GM21526 (cell line): ENCODE results near the gene MUC20.
"Not testable (repeated sequence)": the region's sequence is repeated elsewhere in the genome, so short reads cannot be mapped to it uniquely, and the experiment has no call there.

ENCODE experiments used
- ATAC-seq: cut with Tn5 transposase; IDR thresholded peaks from one replicate; pipeline ENCODE4 v1.9.1; 2021; ENCODE audit warnings: moderate library complexity; ENCODE audit not compliant: unreplicated experiment, low FRiP score

Gene MUC20

GRCh38 chr3:195709676-195710085, 11.1 kb upstream of the MUC20 start:
- ATAC-seq: no peak

DNA sequence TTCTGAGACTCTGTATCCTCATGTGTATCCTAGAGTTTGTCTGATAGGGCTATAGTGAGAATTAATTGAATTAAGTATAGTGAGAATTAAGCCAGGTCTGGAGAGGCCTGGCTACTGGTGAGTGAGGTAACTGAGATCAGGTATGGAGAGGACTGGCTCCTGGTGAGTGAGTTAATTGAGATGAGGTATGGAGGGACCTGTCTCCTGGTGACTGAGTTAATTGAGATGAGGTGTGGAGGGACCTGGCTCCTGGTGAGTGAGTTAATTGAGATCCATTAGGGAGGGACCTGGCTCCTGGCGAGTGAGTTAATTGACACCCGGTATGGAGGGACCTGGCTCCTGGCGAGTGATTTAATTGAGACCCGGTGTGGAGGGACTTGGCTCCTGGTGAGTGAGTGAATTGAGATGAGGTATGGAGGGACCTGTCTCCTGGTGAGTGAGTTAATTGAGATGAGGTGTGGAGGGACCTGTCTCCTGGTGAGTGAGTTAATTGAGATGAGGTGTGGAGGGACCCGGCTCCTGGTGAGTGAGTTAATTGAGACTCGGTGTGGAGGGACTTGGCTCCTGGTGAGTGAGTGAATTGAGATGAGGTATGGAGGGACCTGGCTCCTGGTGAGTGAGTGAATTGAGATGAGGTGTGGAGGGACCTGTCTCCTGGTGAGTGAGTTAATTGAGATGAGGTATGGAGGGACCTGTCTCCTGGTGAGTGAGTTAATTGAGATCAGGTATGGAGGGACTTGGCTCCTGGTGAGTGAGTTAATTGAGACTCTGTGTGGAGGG, 10.5 kb upstream of the MUC20 start:
- not testable (repeated sequence) for ATAC-seq

DNA sequence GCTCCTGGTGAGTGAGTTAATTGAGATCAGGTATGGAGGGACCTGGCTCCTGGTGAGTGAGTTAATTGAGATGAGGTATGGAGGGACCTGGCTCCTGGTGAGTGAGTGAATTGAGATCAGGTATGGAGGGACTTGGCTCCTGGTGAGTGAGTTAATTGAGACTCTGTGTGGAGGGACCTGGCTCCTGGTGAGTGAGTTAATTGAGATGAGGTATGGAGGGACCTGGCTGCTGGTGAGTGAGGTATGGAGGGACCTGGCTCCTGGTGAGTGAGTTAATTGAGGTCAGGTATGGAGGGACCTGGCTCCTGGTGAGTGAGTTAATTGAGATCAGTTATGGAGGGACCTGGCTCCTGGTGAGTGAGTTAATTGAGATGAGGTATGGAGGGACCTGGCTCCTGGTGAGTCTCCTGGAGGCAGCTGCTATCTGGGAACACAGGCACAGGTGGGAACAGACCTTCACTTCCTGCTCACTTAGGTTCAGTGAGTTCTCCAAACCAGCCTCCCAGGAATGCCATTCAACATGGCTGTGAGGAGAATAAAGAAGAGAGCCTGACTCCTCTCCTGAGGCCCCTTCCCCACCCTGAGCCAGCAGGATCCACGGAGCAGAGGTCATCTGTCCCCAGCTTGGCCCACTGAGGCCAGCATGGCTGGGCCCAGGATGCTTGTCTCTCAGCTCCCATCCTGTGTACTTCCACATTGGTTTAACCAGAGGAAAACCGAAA, 9.5 kb upstream of the MUC20 start:
- ATAC-seq: not testable (repeated sequence)

DNA sequence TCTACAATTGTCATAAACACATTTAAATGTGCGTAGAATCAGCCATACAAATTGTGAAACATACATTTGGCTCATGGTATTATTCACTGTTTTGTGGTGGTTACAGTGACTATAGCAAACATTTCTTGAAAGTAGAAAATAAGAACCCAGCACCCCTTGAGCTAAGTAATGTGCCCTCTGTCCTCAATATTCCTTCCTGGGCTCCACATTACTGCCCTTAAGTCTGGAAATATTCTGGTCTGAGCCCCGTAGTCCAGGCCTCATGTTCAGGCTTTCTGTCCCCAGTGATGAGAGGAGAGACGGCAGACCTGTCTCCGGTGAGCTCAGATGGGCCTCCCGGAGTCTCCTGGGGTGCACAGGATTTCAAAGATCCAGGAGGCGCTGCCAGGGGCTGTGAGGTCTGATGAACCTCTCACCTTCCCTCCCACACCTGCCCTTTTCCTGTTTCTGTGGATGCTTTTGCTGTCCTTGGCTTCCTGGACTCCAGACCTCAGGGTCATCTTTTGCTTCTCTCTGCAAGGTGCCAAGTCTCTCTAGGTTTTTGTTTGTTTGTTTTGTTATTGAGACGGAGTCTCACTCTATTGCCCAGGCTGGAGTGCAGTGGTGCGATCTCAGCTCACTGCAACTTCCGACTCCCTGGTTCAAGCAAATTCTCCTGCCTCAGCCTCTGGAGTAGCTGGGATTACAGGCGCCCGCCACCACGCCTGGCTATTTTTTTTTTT, 8.8 kb upstream of the MUC20 start:
- ATAC-seq: no peak

GRCh38 chr3:195712535-195712910, 8.3 kb upstream of the MUC20 start:
- not testable (repeated sequence) for ATAC-seq

- ATAC-seq: not testable (repeated sequence)
These were observed 7.6 kb upstream of the MUC20 start for GRCh38 chr3:195713150-195713549.

DNA sequence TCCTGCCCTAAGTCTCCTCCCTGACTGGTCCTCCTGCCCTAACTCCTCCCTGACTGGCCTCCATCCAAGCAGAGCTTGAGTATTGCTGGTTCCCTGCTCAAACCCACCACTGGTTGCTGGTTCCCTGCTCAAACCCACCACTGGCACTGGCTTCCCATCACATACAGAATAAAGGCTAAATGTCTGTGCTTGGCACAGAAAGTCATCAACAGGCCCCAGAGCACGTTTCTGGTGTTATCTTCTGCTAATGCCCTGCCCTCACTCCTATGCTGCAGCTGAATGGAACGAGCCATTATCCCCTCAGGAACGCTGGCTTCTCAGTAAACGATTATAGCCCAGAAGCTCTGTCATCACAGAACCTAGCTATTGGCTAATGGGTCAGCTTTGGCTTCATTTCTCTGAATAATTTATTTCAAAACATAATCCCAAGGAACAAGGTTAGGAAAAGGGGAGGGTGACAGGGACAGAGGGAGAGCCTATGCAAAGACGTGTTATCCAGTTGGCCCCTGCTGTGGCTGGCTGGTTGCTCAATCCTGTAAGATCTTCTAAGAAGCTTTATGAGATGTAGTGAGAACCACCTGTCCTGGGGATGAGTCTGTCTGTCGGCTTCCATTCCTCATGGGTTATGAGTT, 6.3 kb upstream of the MUC20 start:
- no peak for ATAC-seq

GRCh38 chr3:195715134-195715533, 5.6 kb upstream of the MUC20 start:
- no peak for ATAC-seq

GRCh38 chr3:195715583-195716266, 5.1 kb upstream of the MUC20 start:
- no peak for ATAC-seq

GRCh38 chr3:195717416-195717815, 3.4 kb upstream of the MUC20 start:
- ATAC-seq: no peak

GRCh38 chr3:195717852-195718476, 2.8 kb upstream of the MUC20 start:
- no peak for ATAC-seq

DNA sequence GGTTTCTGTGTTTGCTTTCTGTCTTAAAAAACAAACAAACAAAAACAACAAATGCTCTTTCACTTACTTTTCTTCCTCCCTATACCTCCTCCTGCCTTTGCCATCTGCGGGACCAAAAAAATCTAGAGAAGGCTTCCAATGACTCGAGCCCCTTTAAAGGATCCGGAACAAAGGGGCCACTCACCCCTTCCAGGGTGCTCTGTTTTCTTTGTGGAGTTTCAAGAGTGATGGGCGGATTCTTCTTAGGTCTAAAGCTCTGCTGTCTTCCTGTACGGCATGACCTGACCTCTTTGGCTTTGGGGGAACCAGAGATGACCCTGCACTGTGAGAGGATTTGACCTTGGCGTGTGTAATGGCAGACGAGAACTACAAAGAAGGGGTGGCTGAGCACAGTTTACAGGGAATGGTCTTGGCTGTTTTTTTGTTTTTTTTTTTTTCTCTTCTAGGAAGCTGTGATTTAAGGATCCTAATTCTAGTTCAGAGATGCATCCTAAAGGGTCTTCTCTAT, 2.2 kb upstream of the MUC20 start:
- no peak for ATAC-seq

- not testable (repeated sequence) for ATAC-seq
These were observed 1.1 kb upstream of the MUC20 start for GRCh38 chr3:195719514-195720254.

GRCh38 chr3:195722139-195722995, 1.6 kb downstream of the MUC20 start:
- not testable (repeated sequence) for ATAC-seq

- ATAC-seq: not testable (repeated sequence)
These were observed 2.2 kb downstream of the MUC20 start for GRCh38 chr3:195722996-195723345.

- ATAC-seq: not testable (repeated sequence)
These were observed 3.6 kb downstream of the MUC20 start for GRCh38 chr3:195724363-195724762.

DNA sequence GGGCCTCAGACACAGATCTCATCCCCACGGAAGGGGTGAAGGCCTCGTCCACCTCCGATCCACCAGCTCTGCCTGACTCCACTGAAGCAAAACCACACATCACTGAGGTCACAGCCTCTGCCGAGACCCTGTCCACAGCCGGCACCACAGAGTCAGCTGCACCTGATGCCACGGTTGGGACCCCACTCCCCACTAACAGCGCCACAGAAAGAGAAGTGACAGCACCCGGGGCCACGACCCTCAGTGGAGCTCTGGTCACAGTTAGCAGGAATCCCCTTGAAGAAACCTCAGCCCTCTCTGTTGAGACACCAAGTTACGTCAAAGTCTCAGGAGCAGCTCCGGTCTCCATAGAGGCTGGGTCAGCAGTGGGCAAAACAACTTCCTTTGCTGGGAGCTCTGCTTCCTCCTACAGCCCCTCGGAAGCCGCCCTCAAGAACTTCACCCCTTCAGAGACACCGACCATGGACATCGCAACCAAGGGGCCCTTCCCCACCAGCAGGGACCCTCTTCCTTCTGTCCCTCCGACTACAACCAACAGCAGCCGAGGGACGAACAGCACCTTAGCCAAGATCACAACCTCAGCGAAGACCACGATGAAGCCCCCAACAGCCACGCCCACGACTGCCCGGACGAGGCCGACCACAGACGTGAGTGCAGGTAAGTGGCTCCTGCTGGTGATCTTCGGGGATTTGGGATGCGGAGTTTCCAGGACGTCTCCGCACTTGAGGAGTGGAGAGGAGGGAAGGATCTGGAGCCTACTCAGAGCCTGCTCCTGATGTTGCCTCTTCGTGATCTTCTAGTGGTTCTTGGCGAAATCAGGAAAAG, 5.3 kb downstream of the MUC20 start:
- not testable (repeated sequence) for ATAC-seq
